Stomach (tissue), 4 donors: ENCODE results near the gene COL6A3.

Experiments used
- POLR2A ChIP-seq, 4 donors: fragments of 450-650 bp; IDR thresholded peaks; one replicate each; pipeline ENCODE4 v1.6.1; 2016; ENCODE audit warnings: antibody characterized with exemption in 4 of 4, control low read depth in 2 of 4, mild to moderate bottlenecking in 1 of 4, moderate library complexity in 1 of 4
- TF ChIP-seq, protein P1 (sequence below), 7 experiments: fragments of 450-650 bp in 4 of 7; fragments of 200-600 bp in 3 of 7; sonication (generic) in 3 of 7; IDR thresholded peaks; one replicate each; pipeline ENCODE4 v1.5.1; 2016 to 2019; ENCODE audit warnings: antibody characterized with exemption in 7 of 7, control low read depth in 2 of 7, mild to moderate bottlenecking in 1 of 7

DNA sequence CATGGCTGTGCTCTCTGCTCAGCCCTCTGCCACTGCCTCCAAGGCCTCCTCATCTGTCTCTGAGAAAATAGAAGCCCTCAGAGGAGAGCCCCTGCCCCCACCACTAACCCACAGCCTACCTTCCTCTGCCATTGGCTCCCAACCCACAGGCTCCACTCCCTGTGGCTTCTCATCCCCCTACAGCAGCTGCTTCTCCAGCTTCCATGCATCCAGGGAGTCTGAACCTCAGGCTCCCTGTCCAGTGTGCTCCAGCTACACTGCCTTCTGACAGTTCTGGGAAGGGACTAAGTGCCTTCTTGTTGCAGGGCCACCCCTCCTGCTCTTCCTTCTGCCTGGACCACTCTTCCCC is 29.3 kb downstream of the COL6A3 start:
- TF ChIP-seq, protein P1, sequence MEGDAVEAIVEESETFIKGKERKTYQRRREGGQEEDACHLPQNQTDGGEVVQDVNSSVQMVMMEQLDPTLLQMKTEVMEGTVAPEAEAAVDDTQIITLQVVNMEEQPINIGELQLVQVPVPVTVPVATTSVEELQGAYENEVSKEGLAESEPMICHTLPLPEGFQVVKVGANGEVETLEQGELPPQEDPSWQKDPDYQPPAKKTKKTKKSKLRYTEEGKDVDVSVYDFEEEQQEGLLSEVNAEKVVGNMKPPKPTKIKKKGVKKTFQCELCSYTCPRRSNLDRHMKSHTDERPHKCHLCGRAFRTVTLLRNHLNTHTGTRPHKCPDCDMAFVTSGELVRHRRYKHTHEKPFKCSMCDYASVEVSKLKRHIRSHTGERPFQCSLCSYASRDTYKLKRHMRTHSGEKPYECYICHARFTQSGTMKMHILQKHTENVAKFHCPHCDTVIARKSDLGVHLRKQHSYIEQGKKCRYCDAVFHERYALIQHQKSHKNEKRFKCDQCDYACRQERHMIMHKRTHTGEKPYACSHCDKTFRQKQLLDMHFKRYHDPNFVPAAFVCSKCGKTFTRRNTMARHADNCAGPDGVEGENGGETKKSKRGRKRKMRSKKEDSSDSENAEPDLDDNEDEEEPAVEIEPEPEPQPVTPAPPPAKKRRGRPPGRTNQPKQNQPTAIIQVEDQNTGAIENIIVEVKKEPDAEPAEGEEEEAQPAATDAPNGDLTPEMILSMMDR (IDR thresholded peaks at IDR 0.05) = no peak
- TF ChIP-seq POLR2A (IDR thresholded peaks at IDR 0.05) = no peak
